Measurements from ENCODE around the gene DPP3. TPM values are rescaled to one million over a fixed set of nuclear protein-coding genes. Genes with fewer than 3 reads are reported as not detected.

DPP3 gene
- total and polyA plus RNA-seq, 2 donors (not counting 1 experiment from before 2014, with no cell fraction given), result 33.6 to 39.6 TPM

GRCh38 chr11:66555416-66555815, 75.2 kb downstream of the DPP3 start:
- no peaks in the 10 kb centered on the region for H3K4me1 ChIP-seq (ENCODE audit: control insufficient read depth, extremely low read depth, insufficient read depth, low read length)
- TF ChIP-seq CTCF (conservative IDR thresholded peaks at IDR 0.05 in 1 of 2, IDR thresholded peaks at IDR 0.05 in 1 of 2; ENCODE audit: low read depth in 1 of 2, low read length in 2 of 2) (no peak), EZH2 (IDR thresholded peaks at IDR 0.05; ENCODE audit: low read length, missing control alignments) (no peak)
- no peak overlapping the region for H3K9ac ChIP-seq (ENCODE audit: insufficient read depth, low read length)
- no peak overlapping the region for H3K4me3 ChIP-seq (replicated peaks in 1 of 4; ENCODE audit: control extremely low read depth in 1 of 4, insufficient read depth in 1 of 4, low read depth in 3 of 4, low read length in 4 of 4)
- DNase-seq (ENCODE audit: low read depth in 2 of 2), result no peak
- no peaks in the 10 kb centered on the region for H3K36me3 ChIP-seq (ENCODE audit: control insufficient read depth, insufficient read depth, low read length)
- H3K27me3 ChIP-seq (ENCODE audit: control insufficient read depth, insufficient read depth, low read length), result peaks cover 18% of the 10 kb centered on the region
- H3K79me2 ChIP-seq (ENCODE audit: control insufficient read depth, insufficient read depth, low read length), result no peaks in the 10 kb centered on the region
- H3K4me2 ChIP-seq (ENCODE audit: extremely low read depth, insufficient read depth, low read length), result no peak overlapping the region
- no peaks in the 10 kb centered on the region for H3K9me3 ChIP-seq (ENCODE audit: control insufficient read depth, insufficient read depth, low read depth, low read length)
- no peak overlapping the region for H2AFZ ChIP-seq (ENCODE audit: low read length)
- no peaks in the 10 kb centered on the region for H4K20me1 ChIP-seq (ENCODE audit: control insufficient read depth, extremely low read depth, insufficient read depth, low read length)
- H3K27ac ChIP-seq (ENCODE audit: insufficient read depth, low read length), result no peak overlapping the region

- Histone ChIP-seq H3K27me3 (ENCODE audit: control insufficient read depth, insufficient read depth, low read length) (peaks cover 16% of the 10 kb centered on the region), H2AFZ (ENCODE audit: low read length) (no peak overlapping the region), H4K20me1 (ENCODE audit: control insufficient read depth, extremely low read depth, insufficient read depth, low read length) (no peaks in the 10 kb centered on the region), H3K9me3 (ENCODE audit: control insufficient read depth, insufficient read depth, low read depth, low read length) (no peaks in the 10 kb centered on the region), H3K9ac (ENCODE audit: insufficient read depth, low read length) (no peak overlapping the region), H3K79me2 (ENCODE audit: control insufficient read depth, insufficient read depth, low read length) (no peaks in the 10 kb centered on the region), H3K4me2 (ENCODE audit: extremely low read depth, insufficient read depth, low read length) (no peak overlapping the region), H3K4me1 (ENCODE audit: control insufficient read depth, extremely low read depth, insufficient read depth, low read length) (no peaks in the 10 kb centered on the region), H3K4me3 (replicated peaks in 1 of 4; ENCODE audit: control extremely low read depth in 1 of 4, insufficient read depth in 1 of 4, low read depth in 3 of 4, low read length in 4 of 4) (no peak overlapping the region), H3K27ac (ENCODE audit: insufficient read depth, low read length) (no peak overlapping the region), H3K36me3 (ENCODE audit: control insufficient read depth, insufficient read depth, low read length) (no peaks in the 10 kb centered on the region)
- no peak for DNase-seq (ENCODE audit: low read depth in 2 of 2)
- TF ChIP-seq CTCF (conservative IDR thresholded peaks at IDR 0.05 in 1 of 2, IDR thresholded peaks at IDR 0.05 in 1 of 2; ENCODE audit: low read depth in 1 of 2, low read length in 2 of 2), result no peak
- TF ChIP-seq EZH2 (IDR thresholded peaks at IDR 0.05; ENCODE audit: low read length, missing control alignments), result no peak
Measured at GRCh38 chr11:66556086-66556485, 75.9 kb downstream of the DPP3 start.

GRCh38 chr11:66557733-66558326, 77.6 kb downstream of the DPP3 start:
- no peak overlapping the region for H3K4me2 ChIP-seq (ENCODE audit: extremely low read depth, insufficient read depth, low read length)
- peaks cover 16% of the 10 kb centered on the region for H3K27me3 ChIP-seq (ENCODE audit: control insufficient read depth, insufficient read depth, low read length)
- no peak overlapping the region for H3K9ac ChIP-seq (ENCODE audit: insufficient read depth, low read length)
- H2AFZ ChIP-seq (ENCODE audit: low read length), result no peak overlapping the region
- H3K36me3 ChIP-seq (ENCODE audit: control insufficient read depth, insufficient read depth, low read length), result no peaks in the 10 kb centered on the region
- no peaks in the 10 kb centered on the region for H3K9me3 ChIP-seq (ENCODE audit: control insufficient read depth, insufficient read depth, low read depth, low read length)
- DNase-seq (ENCODE audit: low read depth in 2 of 2), result no peak
- H3K79me2 ChIP-seq (ENCODE audit: control insufficient read depth, insufficient read depth, low read length), result no peaks in the 10 kb centered on the region
- H3K4me1 ChIP-seq (ENCODE audit: control insufficient read depth, extremely low read depth, insufficient read depth, low read length), result no peaks in the 10 kb centered on the region
- H3K4me3 ChIP-seq (replicated peaks in 1 of 4; ENCODE audit: control extremely low read depth in 1 of 4, insufficient read depth in 1 of 4, low read depth in 3 of 4, low read length in 4 of 4), result no peak overlapping the region
- no peaks in the 10 kb centered on the region for H4K20me1 ChIP-seq (ENCODE audit: control insufficient read depth, extremely low read depth, insufficient read depth, low read length)
- H3K27ac ChIP-seq (ENCODE audit: insufficient read depth, low read length), result no peak overlapping the region
- TF ChIP-seq CTCF (conservative IDR thresholded peaks at IDR 0.05 in 1 of 2, IDR thresholded peaks at IDR 0.05 in 1 of 2; ENCODE audit: low read depth in 1 of 2, low read length in 2 of 2) (no peak), EZH2 (IDR thresholded peaks at IDR 0.05; ENCODE audit: low read length, missing control alignments) (no peak)

Other genes with a start within 250 kb of the DPP3 start
- gene KLC2, start 222.7 kb upstream of the DPP3 start, total RNA-seq, result 17.3 and 17.5 TPM in 2 replicates
- gene KLC2, start 222.7 kb upstream of the DPP3 start, polyA plus RNA-seq, result 7.4 and 10.1 TPM in 2 replicates
- gene RAB1B, start 211.8 kb upstream of the DPP3 start, total RNA-seq, result 43.7 and 63.6 TPM in 2 replicates
- 140 and 221 TPM in 2 replicates for gene RAB1B, start 211.8 kb upstream of the DPP3 start, polyA plus RNA-seq
- 0.17 TPM in 1 of 2 replicates, not detected in the other for gene CNIH2, start 202.3 kb upstream of the DPP3 start, total RNA-seq
- 0.57 and 1.4 TPM in 2 replicates for gene CNIH2, start 202.3 kb upstream of the DPP3 start, polyA plus RNA-seq
- 134 and 167 TPM in 2 replicates for gene YIF1A, start 191.3 kb upstream of the DPP3 start, total RNA-seq
- 160 and 161 TPM in 2 replicates for gene YIF1A, start 191.3 kb upstream of the DPP3 start, polyA plus RNA-seq
- gene TMEM151A, start 188.5 kb upstream of the DPP3 start, total RNA-seq, result under 0.01 TPM in 2 replicates
- not detected in 2 replicates for gene TMEM151A, start 188.5 kb upstream of the DPP3 start, polyA plus RNA-seq
- gene CD248, start 163.4 kb upstream of the DPP3 start, total RNA-seq, result 52.6 and 95.6 TPM in 2 replicates
- 98.8 and 132 TPM in 2 replicates for gene CD248, start 163.4 kb upstream of the DPP3 start, polyA plus RNA-seq
- 12.6 and 22.1 TPM in 2 replicates for gene RIN1, start 144.0 kb upstream of the DPP3 start, total RNA-seq
- 6.3 and 10.6 TPM in 2 replicates for gene RIN1, start 144.0 kb upstream of the DPP3 start, polyA plus RNA-seq
- gene BRMS1, start 135.3 kb upstream of the DPP3 start, total RNA-seq, result 43.9 and 50.6 TPM in 2 replicates
- 25.7 and 41.6 TPM in 2 replicates for gene BRMS1, start 135.3 kb upstream of the DPP3 start, polyA plus RNA-seq
- 34.7 and 48.9 TPM in 2 replicates for gene B4GAT1, start 132.8 kb upstream of the DPP3 start, total RNA-seq
- 13.1 and 15.7 TPM in 2 replicates for gene B4GAT1, start 132.8 kb upstream of the DPP3 start, polyA plus RNA-seq
- gene SLC29A2, start 108.7 kb upstream of the DPP3 start, total RNA-seq, result under 0.01 and 0.17 TPM in 2 replicates
- gene SLC29A2, start 108.7 kb upstream of the DPP3 start, polyA plus RNA-seq, result 0.15 and 1.7 TPM in 2 replicates
- not detected in 2 replicates for gene NPAS4, start 59.4 kb upstream of the DPP3 start, total RNA-seq
- gene NPAS4, start 59.4 kb upstream of the DPP3 start, polyA plus RNA-seq, result 0.08 and 0.16 TPM in 2 replicates
- gene MRPL11, start 41.6 kb upstream of the DPP3 start, total RNA-seq, result 32.7 and 39.3 TPM in 2 replicates
- 35.7 and 55.9 TPM in 2 replicates for gene MRPL11, start 41.6 kb upstream of the DPP3 start, polyA plus RNA-seq
- gene PELI3, start 13.5 kb upstream of the DPP3 start, total RNA-seq, result 16.2 and 20.3 TPM in 2 replicates
- 5.0 and 5.1 TPM in 2 replicates for gene PELI3, start 13.5 kb upstream of the DPP3 start, polyA plus RNA-seq
- 20.3 and 20.5 TPM in 2 replicates for gene BBS1, start 30.2 kb downstream of the DPP3 start, total RNA-seq
- 11.6 and 16.5 TPM in 2 replicates for gene BBS1, start 30.2 kb downstream of the DPP3 start, polyA plus RNA-seq
- gene ZDHHC24, start 65.6 kb downstream of the DPP3 start, total RNA-seq, result 8.7 and 11.6 TPM in 2 replicates
- 5.1 and 6.0 TPM in 2 replicates for gene ZDHHC24, start 65.6 kb downstream of the DPP3 start, polyA plus RNA-seq
- gene ACTN3, start 66.5 kb downstream of the DPP3 start, total RNA-seq, result under 0.01 TPM in 1 of 2 replicates, not detected in the other
- 0.02 TPM in 1 of 2 replicates, not detected in the other for gene ACTN3, start 66.5 kb downstream of the DPP3 start, polyA plus RNA-seq
- gene CTSF, start 88.2 kb downstream of the DPP3 start, total RNA-seq, result 26.6 and 55.0 TPM in 2 replicates
- 8.6 and 17.1 TPM in 2 replicates for gene CTSF, start 88.2 kb downstream of the DPP3 start, polyA plus RNA-seq
- 0.26 and 0.33 TPM in 2 replicates for gene CCDC87, start 112.6 kb downstream of the DPP3 start, total RNA-seq
- gene CCDC87, start 112.6 kb downstream of the DPP3 start, polyA plus RNA-seq, result 0.11 and 0.15 TPM in 2 replicates
- 41.6 and 42.4 TPM in 2 replicates for gene CCS, start 112.8 kb downstream of the DPP3 start, total RNA-seq
- 16.9 and 22.5 TPM in 2 replicates for gene CCS, start 112.8 kb downstream of the DPP3 start, polyA plus RNA-seq
- gene RBM14, start 136.2 kb downstream of the DPP3 start, total RNA-seq, result 14.1 and 27.6 TPM in 2 replicates
- 13.2 and 25.4 TPM in 2 replicates for gene RBM14, start 136.2 kb downstream of the DPP3 start, polyA plus RNA-seq
- gene RBM4, start 158.3 kb downstream of the DPP3 start, total RNA-seq, result 91.2 and 105 TPM in 2 replicates
- 161 and 193 TPM in 2 replicates for gene RBM4, start 158.3 kb downstream of the DPP3 start, polyA plus RNA-seq
- 28.0 and 28.4 TPM in 2 replicates for gene RBM4B, start 197.5 kb downstream of the DPP3 start, total RNA-seq
- gene RBM4B, start 197.5 kb downstream of the DPP3 start, polyA plus RNA-seq, result 24.6 and 27.8 TPM in 2 replicates
- gene SPTBN2, start 248.8 kb downstream of the DPP3 start, total RNA-seq, result 0.51 and 0.99 TPM in 2 replicates
- gene SPTBN2, start 248.8 kb downstream of the DPP3 start, polyA plus RNA-seq, result 0.09 and 0.53 TPM in 2 replicates

Data from fibroblast of lung (primary cell).